CD4-positive, alpha-beta T cell treated with Interleukin-6 at 100 ng/mL for 8 hours (primary cell): ENCODE data around the gene RASAL3.
"Not testable (repeated sequence)": the region's sequence is repeated elsewhere in the genome, so short reads cannot be mapped to it uniquely, and the experiment has no call there.

Source experiments
- DNase-seq: peaks from one replicate; pipeline ENCODE4 v3.0.0-alpha.2; 2020; ENCODE audit warnings: mixed read lengths, low spot score

Gene RASAL3

GRCh38 chr19:15421136-15421695, 43.1 kb downstream of the RASAL3 start:
- no peak for DNase-seq

DNA sequence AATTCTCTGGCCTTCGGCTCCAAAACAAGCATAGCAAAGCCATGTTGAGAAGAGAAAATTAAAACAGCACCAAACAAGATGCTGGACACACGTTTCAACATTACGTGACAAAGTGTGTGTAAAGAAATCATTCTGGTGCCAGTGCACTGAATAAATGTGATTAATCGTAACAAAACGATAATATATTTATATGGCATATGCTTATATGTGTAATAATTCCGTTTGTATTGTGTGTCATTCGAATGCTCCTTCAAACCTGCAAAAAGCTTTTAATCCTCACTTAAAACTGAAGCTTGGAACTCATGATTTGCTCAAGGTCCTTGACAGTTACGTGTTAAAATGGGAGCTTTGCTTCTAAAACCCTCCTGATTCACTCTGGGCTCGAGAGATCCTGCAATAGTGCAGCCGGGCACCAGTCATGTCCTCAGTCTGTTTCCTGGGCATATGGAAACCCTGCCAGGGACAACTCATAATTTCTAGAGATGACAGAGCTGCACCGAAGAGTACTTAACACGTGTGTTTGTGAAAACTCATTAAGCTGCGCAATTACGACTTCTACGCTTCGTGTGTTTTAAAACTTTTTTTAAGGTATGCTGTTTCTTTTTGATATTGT, 44.8 kb downstream of the RASAL3 start:
- DNase-seq = no peak

DNA sequence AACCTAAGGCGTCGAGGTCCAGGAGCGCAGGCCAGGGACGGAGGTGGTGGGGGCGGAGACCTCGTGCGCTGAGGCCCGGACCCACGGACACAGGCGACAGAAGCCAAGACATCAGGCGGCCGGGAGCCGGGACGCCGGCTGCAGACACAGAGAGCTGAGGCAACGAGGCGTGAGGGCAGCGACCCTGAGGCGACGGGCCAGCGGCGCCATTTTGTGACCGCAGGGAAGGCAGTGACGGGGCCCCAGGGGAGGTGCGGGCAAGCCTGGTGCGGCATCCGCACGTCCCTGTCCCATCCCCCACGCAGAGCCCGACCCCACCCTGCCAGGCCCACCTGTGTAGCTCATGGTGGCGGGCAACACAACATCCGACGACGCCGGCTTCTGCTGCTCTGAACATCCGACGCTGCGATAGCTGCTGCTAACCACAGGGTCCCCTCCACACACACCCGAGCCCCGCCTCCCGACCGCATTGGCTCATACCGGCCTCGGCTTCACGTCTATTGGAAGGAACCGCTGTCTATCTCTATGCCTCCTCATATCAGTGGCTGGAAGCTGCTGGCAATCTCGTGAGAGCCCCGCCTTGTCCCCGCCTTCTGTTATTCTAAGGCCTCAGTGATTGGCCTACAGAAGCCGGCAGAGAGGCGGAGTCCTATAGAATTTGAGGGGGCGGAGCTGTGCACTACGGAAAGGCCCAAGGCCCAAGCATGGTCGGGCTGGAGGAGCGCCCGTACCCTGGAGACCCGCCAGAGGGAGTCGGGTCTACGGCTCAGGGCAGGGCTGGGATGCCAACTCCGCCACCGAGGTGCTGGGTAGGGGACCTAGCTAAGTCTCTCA, 45.5 kb downstream of the RASAL3 start, which contains the start of gene AKAP8L:
Gene AKAP8L (minus strand): TSS at position 410 of the 834 bp plus-strand sequence. CDS start 65 bp downstream, at position 345.
- peak; percentile 100 for DNase-seq

GRCh38 chr19:15418231-15418578, 46.1 kb downstream of the RASAL3 start:
- DNase-seq = no peak

DNA sequence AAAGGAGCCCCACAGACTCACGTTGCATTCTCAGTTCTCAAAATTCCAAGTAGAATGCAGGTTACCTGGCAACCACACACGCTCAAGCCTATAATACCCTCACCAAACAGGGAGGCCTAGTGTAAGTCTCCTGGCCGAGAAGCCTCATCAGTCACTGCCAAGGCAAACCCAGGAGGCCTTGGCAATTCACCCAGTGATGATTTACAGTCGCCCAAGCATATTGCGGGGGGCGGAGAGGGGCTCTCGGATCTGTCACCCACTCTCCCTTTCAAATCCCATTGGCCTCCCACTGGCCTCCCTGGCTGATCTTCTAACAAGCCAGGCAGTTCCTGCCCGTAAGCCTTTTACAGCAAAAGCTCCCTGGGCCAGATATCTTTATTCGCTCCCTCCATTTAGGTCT, 46.6 kb downstream of the RASAL3 start:
- no peak for DNase-seq

DNA sequence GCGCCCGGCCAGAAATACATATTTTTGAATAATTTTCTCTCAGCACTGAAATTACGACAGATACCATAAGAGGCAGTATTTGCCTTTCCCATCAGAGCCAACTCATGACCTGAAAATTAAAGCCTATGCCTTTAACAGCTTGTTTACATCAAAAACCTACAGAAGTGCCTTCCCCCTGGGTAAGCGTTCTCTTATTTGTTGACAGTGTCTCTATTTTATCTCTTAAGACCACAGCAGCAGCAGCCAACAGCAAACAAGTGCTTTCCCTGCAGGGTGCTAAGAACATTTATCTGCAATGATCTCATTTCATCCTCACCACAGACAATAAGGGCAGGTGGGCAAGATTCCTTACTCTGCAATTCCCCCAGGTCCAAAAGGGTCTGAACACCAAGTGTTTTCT, 51.5 kb downstream of the RASAL3 start:
- no peak for DNase-seq

DNA sequence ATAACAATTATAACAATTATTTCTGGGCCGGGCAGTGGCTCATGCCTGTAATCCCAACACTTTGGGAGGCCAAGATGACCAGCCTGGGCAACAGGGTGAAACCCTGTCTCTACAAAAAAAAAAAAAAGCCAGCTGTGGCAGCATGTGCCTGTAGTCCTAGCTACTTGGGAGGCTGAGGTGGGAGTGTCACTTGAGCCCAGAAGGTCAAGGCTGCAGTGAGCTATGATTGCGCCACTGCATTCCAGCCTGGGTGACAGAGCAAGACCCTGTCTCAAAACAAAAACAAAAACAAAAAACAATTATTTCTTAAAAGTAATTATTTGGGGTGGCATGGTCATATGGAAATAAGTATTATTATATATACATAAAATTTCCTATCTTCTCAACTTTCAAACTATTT, 53.0 kb downstream of the RASAL3 start:
- not testable (repeated sequence) for DNase-seq

DNA sequence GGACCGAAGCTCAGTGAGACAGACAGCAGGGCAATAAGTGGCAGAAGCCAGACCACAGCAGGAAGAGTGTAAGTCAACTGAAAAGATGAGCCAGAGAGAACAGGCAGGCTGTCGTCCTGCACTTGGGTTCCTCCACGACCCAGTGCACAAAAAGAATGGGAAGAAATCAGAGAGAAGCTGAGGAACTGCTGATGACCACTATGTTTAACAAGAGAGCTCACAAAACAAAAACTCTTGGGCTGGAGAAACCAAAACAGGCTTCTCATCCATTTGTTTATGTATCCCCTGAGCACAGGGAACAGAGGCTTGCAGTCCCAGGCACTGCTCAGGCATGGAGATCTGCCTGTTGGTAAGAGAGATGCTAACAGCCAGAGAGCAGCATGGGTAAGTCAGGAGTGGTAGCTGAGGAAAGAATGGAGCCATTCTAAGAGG, 59.5 kb downstream of the RASAL3 start:
- DNase-seq = no peak

DNA sequence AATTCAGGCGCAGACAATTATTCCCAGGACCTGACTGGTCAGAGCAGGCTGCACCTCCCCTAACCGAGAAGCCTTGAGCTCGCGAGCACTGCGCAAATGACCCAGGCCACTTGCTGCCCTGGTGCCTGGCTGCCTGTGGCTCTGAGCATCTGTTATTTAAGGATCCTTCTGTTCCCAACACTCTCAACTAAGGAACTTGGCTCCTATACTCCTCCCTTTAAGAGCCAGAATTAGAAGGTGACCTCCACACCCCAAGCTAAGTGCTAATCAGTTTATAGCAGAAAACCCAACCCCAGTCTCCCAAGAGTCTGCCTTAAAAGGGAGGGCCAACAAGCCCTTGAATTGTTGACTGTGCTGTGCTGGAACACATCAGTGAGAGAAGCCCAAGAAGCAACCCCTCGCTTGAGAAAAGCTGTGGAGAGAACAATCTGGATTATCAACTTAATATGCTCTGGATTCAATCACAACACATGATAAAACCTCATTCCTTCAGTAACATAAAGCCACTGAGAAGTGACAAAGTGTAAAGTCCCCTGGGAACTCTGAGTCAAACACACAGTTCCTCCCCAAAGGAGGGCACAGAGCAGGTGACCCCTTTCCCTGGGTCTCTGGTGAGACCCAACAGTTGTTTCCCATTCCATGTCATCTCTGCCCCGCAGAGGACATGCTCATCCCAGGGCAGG, 60.1 kb downstream of the RASAL3 start:
- DNase-seq = no peak

- DNase-seq = no peak
Measured at GRCh38 chr19:15403151-15403531, 61.2 kb downstream of the RASAL3 start.

DNA sequence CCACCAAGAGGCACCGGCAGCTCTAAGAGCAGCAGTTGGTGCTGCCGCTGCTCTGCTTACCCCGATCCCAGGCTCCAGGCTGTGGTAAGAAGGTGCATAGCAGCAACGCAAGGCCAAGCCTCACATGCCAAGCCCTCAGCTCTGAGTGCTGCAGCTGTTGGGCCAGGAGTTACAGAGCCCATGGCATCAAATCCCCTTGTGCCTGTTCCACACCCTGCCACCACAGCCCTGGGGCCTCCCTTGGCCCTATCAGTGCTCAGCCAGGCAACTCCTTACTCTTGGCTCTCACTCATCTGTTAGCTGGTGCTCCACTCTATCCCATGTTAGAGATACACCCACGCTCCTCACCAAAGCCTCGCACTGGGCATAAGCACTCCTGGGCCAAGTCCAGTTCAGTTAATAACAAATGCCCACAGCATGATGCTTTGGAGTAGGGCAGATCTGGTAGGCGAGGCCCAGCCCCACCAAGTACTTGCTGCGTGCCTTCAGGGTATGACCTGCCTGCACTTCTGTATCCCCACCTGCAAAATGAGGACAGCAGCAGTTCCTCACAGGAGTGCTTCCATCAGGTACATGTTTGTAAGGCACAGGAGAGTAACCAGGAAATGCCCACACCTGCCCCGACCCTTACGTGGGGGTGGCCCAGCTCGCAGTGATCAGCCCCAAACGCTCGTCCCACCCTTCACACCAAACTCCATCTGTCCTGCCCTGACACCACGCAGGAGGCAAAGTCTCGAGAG, 61.8 kb downstream of the RASAL3 start:
- no peak for DNase-seq
